GM12872 (cell line): ENCODE measurements around the gene RIMBP2.

Source experiments
- CTCF ChIP-seq: IDR thresholded peaks from 3 replicates; pipeline ENCODE4 v1.5.1; 2011; ENCODE audit warnings: low read depth, mild to moderate bottlenecking, low read length, moderate library complexity; ENCODE audit not compliant: insufficient read depth

The RIMBP2 gene

GRCh38 chr12:130483616-130484180 is 232.4 kb downstream of the RIMBP2 start:
- no peak for TF ChIP-seq CTCF

- TF ChIP-seq CTCF, result no peak
Observed at GRCh38 chr12:130482448-130482847, 233.7 kb downstream of the RIMBP2 start.

GRCh38 chr12:130481392-130481879 is 234.7 kb downstream of the RIMBP2 start:
- TF ChIP-seq CTCF, result no peak

GRCh38 chr12:130480887-130481286 is 235.2 kb downstream of the RIMBP2 start:
- no peak for TF ChIP-seq CTCF

- no peak for TF ChIP-seq CTCF
Observed at GRCh38 chr12:130480231-130480630, 235.9 kb downstream of the RIMBP2 start.

GRCh38 chr12:130479401-130480125 is 236.5 kb downstream of the RIMBP2 start:
- TF ChIP-seq CTCF, result no peak

GRCh38 chr12:130478786-130479185 is 237.3 kb downstream of the RIMBP2 start:
- no peak for TF ChIP-seq CTCF
